ENCODE measurements around the gene SOX5.

DNA sequence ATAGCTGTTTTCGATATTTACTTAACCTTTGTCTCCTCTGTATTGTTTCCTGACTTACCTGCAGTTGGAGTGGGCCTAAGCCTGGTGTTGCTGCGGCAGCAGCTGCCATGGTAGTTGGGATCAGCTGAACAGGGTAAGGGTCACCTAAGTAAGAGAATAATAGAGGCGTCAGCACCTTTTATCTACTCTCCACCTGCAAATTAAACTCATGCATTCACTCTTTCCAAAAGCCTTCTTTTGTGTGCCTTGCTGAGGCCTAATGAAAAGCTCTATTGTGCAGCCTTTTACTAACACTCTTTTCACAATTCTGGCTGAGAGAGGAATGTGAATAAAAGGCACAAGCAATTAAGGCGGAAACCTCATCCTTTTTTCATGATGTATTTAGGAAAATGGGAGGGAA lies 308.7 kb downstream of the SOX5 start:
- TF ChIP-seq, protein P1, sequence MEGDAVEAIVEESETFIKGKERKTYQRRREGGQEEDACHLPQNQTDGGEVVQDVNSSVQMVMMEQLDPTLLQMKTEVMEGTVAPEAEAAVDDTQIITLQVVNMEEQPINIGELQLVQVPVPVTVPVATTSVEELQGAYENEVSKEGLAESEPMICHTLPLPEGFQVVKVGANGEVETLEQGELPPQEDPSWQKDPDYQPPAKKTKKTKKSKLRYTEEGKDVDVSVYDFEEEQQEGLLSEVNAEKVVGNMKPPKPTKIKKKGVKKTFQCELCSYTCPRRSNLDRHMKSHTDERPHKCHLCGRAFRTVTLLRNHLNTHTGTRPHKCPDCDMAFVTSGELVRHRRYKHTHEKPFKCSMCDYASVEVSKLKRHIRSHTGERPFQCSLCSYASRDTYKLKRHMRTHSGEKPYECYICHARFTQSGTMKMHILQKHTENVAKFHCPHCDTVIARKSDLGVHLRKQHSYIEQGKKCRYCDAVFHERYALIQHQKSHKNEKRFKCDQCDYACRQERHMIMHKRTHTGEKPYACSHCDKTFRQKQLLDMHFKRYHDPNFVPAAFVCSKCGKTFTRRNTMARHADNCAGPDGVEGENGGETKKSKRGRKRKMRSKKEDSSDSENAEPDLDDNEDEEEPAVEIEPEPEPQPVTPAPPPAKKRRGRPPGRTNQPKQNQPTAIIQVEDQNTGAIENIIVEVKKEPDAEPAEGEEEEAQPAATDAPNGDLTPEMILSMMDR (IDR thresholded peaks at IDR 0.05) = no peak
- no peak for TF ChIP-seq POLR2A (IDR thresholded peaks at IDR 0.05)

All from esophagus squamous epithelium (tissue), 4 donors.